PC-9 (cell line): ENCODE data around the gene HK3.

ENCODE experiments used
- EZH2 ChIP-seq: fragments of 200-600 bp; sonication (generic); IDR thresholded peaks from 2 replicates; pipeline ENCODE4 v1.8.0; 2017; ENCODE audit warnings: antibody characterized with exemption, low read depth
- TF ChIP-seq, protein P1 (sequence below): fragments of 200-600 bp; sonication (generic); conservative IDR thresholded peaks from 2 replicates; pipeline ENCODE4 v1.6.1; 2017; ENCODE audit warnings: mixed run types, antibody characterized with exemption, mild to moderate bottlenecking, moderate library complexity

DNA sequence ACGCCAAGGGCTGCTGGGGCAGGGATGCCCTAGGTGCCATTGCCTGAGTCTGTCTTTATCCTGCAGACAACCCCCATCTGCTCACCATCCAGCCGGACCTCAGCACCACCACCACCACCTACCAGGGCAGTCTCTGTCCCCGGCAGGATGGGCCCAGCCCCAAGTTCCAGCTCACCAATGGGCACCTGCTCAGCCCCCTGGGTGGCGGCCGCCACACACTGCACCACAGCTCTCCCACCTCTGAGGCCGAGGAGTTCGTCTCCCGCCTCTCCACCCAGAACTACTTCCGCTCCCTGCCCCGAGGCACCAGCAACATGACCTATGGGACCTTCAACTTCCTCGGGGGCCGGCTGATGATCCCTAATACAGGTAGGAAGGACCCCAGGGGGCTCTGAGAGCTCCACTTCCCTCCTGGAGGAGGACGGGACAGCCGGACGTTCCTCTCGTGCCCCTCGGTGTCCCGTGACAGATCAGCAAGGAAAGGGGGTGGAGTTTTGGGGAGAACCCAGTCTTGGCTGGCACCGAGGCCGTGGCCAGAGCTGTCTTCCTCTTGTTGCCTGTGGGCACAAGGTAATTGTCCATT lies 24.9 kb downstream of the HK3 start:
- TF ChIP-seq EZH2, result no peak
- TF ChIP-seq, protein P1, sequence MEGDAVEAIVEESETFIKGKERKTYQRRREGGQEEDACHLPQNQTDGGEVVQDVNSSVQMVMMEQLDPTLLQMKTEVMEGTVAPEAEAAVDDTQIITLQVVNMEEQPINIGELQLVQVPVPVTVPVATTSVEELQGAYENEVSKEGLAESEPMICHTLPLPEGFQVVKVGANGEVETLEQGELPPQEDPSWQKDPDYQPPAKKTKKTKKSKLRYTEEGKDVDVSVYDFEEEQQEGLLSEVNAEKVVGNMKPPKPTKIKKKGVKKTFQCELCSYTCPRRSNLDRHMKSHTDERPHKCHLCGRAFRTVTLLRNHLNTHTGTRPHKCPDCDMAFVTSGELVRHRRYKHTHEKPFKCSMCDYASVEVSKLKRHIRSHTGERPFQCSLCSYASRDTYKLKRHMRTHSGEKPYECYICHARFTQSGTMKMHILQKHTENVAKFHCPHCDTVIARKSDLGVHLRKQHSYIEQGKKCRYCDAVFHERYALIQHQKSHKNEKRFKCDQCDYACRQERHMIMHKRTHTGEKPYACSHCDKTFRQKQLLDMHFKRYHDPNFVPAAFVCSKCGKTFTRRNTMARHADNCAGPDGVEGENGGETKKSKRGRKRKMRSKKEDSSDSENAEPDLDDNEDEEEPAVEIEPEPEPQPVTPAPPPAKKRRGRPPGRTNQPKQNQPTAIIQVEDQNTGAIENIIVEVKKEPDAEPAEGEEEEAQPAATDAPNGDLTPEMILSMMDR, result no peak
